Subcutaneous adipose tissue (tissue), 4 donors: Measurements from ENCODE around the gene GSTM4. TPM values are rescaled to one million over a fixed set of nuclear protein-coding genes. Genes with fewer than 3 reads are reported as not detected.

Experiments
- total RNA-seq, 4 donors: library from RNA; depleted of rRNA; stranded (reverse); fragments of >200 nt; gene quantifications; one replicate each; pipeline ENCODE4 v1.1.0, GENCODE V29; 2016
- TF ChIP-seq, protein P1 (sequence below): fragments of 450-650 bp; IDR thresholded peaks from one replicate; pipeline ENCODE4 v1.5.1; 2016; ENCODE audit warnings: low read depth, mild to moderate bottlenecking, control low read depth, antibody characterized with exemption, moderate library complexity

Gene GSTM4
- 10 to 100 TPM; 16.7 to 35.0 (median 20.9) TPM for total RNA-seq

DNA sequence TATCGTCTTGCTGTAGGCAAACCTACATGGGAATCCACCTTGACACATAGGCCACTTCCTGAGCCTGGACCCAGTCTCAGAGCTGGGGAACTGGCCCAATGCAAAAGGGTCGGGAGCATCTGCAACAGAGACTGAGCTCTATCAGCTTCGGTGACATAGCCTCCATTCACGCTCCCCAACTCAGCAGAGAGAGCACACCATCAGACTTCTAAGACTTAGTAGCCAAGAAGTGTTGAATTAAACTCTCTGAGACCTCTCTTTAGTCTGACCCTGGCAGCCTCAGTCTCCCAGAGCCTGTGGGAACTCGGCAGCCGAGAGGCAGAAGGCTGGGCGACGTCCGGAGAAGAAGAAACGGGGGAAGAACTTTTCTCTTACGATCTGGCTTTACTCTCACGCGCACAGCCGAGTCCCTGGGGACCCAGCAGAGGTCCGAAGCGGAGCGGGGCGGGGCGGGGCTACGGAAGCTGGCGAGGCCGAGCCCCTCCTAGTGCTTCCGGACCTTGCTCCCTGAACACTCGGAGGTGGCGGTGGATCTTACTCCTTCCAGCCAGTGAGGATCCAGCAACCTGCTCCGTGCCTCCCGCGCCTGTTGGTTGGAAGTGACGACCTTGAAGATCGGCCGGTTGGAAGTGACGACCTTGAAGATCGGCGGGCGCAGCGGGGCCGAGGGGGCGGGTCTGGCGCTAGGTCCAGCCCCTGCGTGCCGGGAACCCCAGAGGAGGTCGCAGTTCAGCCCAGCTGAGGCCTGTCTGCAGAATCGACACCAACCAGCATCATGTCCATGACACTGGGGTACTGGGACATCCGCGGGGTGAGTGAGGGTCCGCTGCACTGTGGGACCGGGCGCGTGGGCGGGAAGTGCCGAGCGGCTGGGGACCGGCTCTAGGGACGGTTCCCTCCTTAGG, at the start of gene GSTM4:
Gene GSTM4, plus strand, starts transcription at position 485 of the 905 bp plus-strand sequence. Its CDS starts 291 bp downstream, at position 776.
- TF ChIP-seq, protein P1, sequence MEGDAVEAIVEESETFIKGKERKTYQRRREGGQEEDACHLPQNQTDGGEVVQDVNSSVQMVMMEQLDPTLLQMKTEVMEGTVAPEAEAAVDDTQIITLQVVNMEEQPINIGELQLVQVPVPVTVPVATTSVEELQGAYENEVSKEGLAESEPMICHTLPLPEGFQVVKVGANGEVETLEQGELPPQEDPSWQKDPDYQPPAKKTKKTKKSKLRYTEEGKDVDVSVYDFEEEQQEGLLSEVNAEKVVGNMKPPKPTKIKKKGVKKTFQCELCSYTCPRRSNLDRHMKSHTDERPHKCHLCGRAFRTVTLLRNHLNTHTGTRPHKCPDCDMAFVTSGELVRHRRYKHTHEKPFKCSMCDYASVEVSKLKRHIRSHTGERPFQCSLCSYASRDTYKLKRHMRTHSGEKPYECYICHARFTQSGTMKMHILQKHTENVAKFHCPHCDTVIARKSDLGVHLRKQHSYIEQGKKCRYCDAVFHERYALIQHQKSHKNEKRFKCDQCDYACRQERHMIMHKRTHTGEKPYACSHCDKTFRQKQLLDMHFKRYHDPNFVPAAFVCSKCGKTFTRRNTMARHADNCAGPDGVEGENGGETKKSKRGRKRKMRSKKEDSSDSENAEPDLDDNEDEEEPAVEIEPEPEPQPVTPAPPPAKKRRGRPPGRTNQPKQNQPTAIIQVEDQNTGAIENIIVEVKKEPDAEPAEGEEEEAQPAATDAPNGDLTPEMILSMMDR: no peak

DNA sequence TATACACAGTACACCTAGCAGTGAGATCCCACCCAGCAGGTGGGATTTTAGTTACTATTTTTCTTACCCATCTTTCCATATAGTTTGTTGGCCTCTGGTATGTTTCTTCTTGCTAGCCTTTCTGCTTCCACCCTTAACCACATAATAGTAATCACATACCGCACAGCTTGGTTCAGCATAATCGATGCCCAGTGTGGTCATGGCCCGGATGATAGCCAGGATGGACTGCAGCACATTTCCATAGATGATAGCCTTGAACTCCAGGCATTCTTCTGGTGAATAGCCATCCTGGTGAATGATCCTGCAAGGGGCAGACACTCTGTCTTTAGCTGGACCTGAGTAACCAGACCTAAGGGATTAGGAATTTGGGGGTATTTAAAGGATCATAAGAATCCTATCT, 46.0 kb upstream of the GSTM4 start:
- TF ChIP-seq, protein P1: no peak

DNA sequence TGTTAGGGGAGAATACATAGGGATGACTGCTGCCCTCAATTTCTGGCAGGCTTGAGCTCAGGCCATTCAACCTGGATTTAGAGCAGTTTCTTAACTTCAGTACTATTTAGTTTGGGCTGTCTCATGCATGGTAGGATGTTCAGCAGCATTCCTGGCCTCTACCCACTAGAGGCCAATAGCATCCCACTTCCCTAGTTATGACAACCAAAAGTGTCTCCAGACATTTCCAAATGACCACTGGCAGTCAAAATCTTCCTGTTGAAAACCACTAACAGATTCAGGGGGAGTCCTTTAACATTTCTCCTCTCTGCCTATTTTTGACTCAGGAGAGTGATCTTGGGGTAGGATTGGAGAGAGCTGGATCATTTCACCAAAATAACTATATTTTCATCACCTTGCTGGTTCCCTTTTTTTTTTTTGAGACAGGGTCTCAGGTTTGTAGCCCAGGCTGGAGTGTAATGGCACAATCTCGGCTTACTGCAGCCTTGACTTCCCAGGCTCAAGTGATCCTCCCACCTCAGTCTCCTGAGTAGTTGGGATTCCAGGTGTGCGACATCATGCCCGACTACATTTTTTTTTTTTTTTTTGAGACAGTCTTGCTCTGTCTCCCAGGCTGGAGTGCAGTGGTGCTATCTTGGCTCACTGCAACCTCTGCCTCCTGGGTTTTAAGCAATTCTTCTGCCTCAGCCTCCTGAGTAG, 45.1 kb upstream of the GSTM4 start:
- TF ChIP-seq, protein P1: no peak

DNA sequence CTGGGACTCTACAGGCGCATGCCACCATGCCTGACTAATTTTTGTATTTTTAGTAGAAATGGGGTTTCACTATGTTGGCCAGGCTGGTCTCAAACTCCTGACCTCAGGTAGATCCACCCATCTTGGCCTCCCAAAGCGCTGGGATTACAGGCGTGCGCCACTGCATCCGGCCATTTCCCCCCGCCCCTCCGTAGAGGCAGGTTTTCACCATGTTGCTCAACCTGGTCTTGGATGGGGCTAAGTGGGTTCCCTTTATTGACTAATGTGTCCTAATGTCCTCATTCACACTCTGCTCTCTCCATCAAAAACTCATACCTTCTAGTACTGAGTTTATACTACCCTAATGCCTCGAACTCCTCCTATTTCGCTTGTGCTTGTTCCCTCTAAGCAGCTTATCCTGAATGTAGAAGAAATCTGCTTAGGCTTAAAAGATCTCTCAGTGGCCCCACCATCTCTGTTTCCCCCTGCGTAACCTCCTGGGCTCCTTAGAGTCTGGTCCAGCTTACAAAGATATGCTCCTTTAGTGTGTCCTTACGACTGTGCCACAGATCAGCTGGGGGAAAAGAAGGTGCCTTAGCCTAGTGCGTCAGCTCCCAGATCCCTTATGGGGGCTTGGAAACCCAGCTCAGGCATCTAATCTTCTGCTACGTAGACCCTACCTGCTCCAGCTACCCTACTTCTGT, 44.5 kb upstream of the GSTM4 start:
- TF ChIP-seq, protein P1: no peak

DNA sequence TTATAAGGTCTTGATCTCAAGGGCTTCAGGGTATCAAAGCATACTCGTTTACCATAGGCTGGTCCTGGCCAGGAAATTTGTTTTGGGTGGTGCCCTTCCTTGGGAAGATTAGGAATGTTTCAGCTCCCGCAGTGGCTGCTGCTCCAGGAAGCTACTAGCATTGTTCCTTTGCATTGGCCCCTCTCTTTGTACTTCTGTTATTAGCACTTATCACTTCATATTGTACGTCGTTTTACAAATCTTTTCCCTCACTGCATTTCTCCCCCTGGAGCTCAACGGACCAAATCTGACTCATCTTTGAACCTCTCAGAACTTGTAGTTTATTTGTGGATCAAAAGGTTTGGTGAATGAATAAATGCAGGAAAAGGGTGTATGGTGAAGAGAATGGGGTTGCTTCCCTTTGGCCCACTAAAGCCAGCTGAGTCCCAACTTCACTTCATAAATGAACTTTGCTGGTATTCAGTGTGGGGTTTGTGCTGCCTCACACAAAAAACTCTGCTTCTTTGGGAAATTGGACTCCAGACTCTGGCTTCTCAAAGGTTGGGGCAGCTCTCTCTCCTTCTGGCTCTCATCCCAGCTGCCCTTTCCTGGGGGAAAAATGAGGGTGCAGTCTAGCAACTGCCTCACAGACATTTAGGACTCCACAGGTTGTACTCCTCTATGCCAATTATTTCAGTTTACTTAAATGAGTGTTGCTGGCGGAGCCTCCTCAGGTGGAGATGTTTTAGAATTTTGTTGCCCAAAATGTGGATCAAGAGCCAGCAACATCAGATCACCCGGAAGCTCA, 42.3 kb upstream of the GSTM4 start:
- TF ChIP-seq, protein P1: no peak

DNA sequence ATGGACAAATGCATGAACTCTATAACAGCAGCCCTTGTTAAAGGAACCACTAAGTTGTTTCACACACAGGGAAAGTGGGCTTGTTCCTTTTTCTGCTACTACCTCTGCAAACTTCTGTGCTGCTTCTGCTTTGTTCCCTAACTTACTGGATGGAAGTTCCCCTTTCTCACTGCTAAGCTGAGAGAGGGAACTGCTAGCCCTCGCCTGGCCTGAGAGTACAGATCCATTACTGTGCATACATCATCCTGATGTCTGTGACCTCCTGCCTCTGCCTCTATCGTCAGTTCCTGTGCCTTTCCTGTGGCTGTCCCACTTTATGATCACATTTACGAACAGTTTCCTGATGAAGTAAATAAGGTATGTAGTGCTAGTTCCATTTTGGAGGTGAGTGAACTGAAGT, 40.0 kb upstream of the GSTM4 start:
- TF ChIP-seq, protein P1: no peak
